BLaER1 (cell line): Measurements from ENCODE around the gene ATF6.
"Not testable (repeated sequence)": the region's sequence is repeated elsewhere in the genome, so short reads cannot be mapped to it uniquely, and the experiment has no call there.

Experiments used
- H3K27ac ChIP-seq: shearing (Covaris generic); formaldehyde crosslinking; 2 replicates; pipeline ENCODE4 v1.8.1; 2022
- H3K27me3 ChIP-seq: shearing (Covaris generic); formaldehyde crosslinking; 2 replicates; pipeline ENCODE4 v1.8.1; 2022
- H3K36me3 ChIP-seq: shearing (Covaris generic); formaldehyde crosslinking; 2 replicates; pipeline ENCODE4 v1.8.1; 2022
- H3K4me1 ChIP-seq: shearing (Covaris generic); formaldehyde crosslinking; 2 replicates; pipeline ENCODE4 v1.8.1; 2022
- H3K4me2 ChIP-seq: shearing (Covaris generic); formaldehyde crosslinking; 2 replicates; pipeline ENCODE4 v1.8.1; 2022
- H3K4me3 ChIP-seq: shearing (Covaris generic); formaldehyde crosslinking; 2 replicates; pipeline ENCODE4 v1.8.1; 2022
- H3K9ac ChIP-seq: shearing (Covaris generic); formaldehyde crosslinking; 2 replicates; pipeline ENCODE4 v1.8.1; 2022
- H3K9me3 ChIP-seq: shearing (Covaris generic); formaldehyde crosslinking; 2 replicates; pipeline ENCODE4 v1.8.1; 2022
- H4K20me1 ChIP-seq: shearing (Covaris generic); formaldehyde crosslinking; 2 replicates; pipeline ENCODE4 v1.8.1; 2022
- Cebpa-rat ChIP-seq: shearing (Covaris generic); IDR thresholded peaks from 2 replicates; pipeline ENCODE4 v1.8.1; 2022

ATF6 gene

DNA sequence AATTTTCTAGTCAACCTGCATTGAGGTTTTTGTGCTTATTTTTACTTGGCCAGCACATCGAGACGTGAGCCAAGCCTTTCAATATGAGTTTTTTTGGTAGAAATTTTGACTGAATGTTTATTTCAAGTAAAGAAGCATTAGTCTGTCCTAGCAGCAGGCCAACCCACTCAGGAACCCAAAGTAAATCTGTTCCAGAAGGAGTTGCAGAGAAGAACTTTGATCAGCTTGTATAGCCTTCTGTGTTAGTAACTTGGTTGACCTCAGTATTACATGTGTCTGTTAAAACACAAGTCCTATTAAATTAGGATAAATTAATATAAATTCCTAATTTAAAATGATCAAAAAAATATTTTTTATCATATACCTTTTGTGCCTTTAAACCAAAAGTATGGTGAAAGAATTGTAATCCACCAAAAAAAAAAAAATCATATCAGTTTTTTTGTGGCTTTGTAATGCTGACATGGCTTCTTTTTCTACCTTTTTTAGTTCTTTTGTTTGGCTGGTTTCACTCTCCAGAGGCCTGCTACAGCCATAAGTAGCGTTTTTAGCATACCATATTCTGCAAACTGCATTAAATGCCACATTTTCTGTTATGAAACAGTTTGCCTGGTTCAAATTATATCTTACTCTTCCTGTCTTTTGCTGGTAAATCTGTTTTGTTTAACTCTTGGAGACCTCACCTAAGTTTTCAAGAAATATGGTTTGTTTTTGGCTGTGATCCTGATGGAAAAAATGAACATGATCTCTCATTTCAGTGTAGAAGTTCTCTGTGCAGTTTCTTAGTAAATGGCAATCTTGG is 39.5 kb downstream of the ATF6 start:
- Histone ChIP-seq H3K9ac (no peak overlapping the region), H3K4me2 (no peak overlapping the region), H3K9me3 (peaks cover 14% of the 10 kb centered on the region), H3K27ac (no peak overlapping the region), H3K36me3 (peaks cover 63% of the 10 kb centered on the region), H4K20me1 (no peaks in the 10 kb centered on the region; the same call in 1 of the 2 replicates), H3K4me1 (no peaks in the 10 kb centered on the region), H3K27me3 (no peaks in the 10 kb centered on the region), H3K4me3 (no peak overlapping the region)
- no peak for TF ChIP-seq Cebpa-rat

- H3K4me2 ChIP-seq, H3K4me1 ChIP-seq, H3K27me3 ChIP-seq, H3K27ac ChIP-seq, H4K20me1 ChIP-seq, H3K4me3 ChIP-seq, H3K9ac ChIP-seq: not testable (repeated sequence)
- Histone ChIP-seq H3K9me3 (peaks cover 16% of the 10 kb centered on the region), H3K36me3 (peaks cover 50% of the 10 kb centered on the region)
Observed at GRCh38 chr1:161809202-161809601, 43.1 kb downstream of the ATF6 start.

DNA sequence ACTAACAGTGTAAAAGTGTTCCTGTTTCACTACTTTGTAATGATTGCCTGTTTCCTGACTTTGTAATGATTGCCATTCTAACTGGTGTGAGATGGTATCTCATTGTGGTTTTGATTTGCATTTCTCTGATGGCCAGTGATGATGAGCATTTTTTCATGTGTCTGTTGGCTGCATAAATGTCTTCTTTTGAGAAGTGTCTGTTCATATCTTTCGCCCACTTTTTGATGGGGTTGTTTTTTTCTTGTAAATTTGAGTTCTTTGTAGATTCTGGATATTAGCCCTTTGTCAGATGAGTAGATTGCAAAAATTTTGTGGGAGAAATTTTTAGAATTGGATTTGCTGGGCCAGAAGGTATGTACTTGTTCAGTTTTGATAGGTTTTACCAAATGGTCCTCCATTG is 43.5 kb downstream of the ATF6 start:
- not testable (repeated sequence) for H3K4me1 ChIP-seq

GRCh38 chr1:161810780-161811179 is 44.7 kb downstream of the ATF6 start:
- no peaks in the 10 kb centered on the region for H3K27me3 ChIP-seq
- H3K4me2 ChIP-seq = no peak overlapping the region
- H3K4me3 ChIP-seq = no peak overlapping the region
- no peak for TF ChIP-seq Cebpa-rat
- no peak overlapping the region for H3K9ac ChIP-seq
- peaks cover 16% of the 10 kb centered on the region for H3K9me3 ChIP-seq
- H4K20me1 ChIP-seq = no peaks in the 10 kb centered on the region; the same call in 1 of the 2 replicates
- no peak overlapping the region for H3K27ac ChIP-seq
- no peaks in the 10 kb centered on the region for H3K4me1 ChIP-seq
- peaks cover 57% of the 10 kb centered on the region for H3K36me3 ChIP-seq

More for the DNA sequence above, 43.5 kb downstream of the ATF6 start:
- not testable (repeated sequence) for H3K4me2 ChIP-seq, H4K20me1 ChIP-seq, H3K4me3 ChIP-seq, H3K27me3 ChIP-seq, H3K27ac ChIP-seq, H3K9ac ChIP-seq
- peaks cover 48% of the 10 kb centered on the region for H3K36me3 ChIP-seq
- peaks cover 16% of the 10 kb centered on the region for H3K9me3 ChIP-seq

DNA sequence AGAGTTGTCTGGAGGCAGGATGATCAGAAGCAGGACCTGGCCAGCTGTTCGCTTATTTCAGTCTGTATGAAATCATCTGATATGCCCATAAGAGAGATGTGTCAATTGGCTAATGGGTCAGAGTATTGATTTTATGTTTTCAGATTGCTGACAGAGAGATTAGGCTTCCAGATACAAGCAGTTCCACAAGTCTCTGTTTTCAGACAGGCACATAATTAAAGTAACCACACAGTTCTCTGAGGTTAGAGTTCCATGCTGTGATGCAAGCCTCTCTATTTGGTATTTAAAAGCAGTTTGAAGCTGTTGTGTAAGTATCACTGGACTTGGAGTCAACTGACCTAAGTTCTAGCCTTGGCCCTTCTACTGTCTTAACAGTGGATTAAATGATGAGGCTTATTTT is 50.1 kb downstream of the ATF6 start:
- Histone ChIP-seq H3K36me3 (peaks cover 53% of the 10 kb centered on the region), H3K9me3 (no peaks in the 10 kb centered on the region), H3K27ac (no peak overlapping the region), H3K4me2 (no peak overlapping the region), H3K4me3 (no peak overlapping the region), H3K4me1 (no peaks in the 10 kb centered on the region), H3K27me3 (no peaks in the 10 kb centered on the region), H3K9ac (no peak overlapping the region), H4K20me1 (no peaks in the 10 kb centered on the region)
- no peak for TF ChIP-seq Cebpa-rat

GRCh38 chr1:161817176-161817730 is 51.1 kb downstream of the ATF6 start:
- TF ChIP-seq Cebpa-rat = no peak
- Histone ChIP-seq H3K4me2 (no peak overlapping the region), H3K9ac (no peak overlapping the region), H3K4me3 (no peak overlapping the region), H3K36me3 (peaks cover 59% of the 10 kb centered on the region), H3K27ac (no peak overlapping the region), H3K27me3 (no peaks in the 10 kb centered on the region), H3K9me3 (no peaks in the 10 kb centered on the region), H4K20me1 (no peaks in the 10 kb centered on the region), H3K4me1 (no peaks in the 10 kb centered on the region)

- Histone ChIP-seq H3K4me2 (no peak overlapping the region), H3K9ac (no peak overlapping the region), H3K9me3 (no peaks in the 10 kb centered on the region), H3K27me3 (no peaks in the 10 kb centered on the region), H3K4me1 (no peaks in the 10 kb centered on the region), H3K36me3 (peaks cover 66% of the 10 kb centered on the region), H3K4me3 (no peak overlapping the region), H4K20me1 (no peaks in the 10 kb centered on the region), H3K27ac (no peak overlapping the region)
- no peak for TF ChIP-seq Cebpa-rat
Observed at GRCh38 chr1:161820914-161821313, 54.8 kb downstream of the ATF6 start.

DNA sequence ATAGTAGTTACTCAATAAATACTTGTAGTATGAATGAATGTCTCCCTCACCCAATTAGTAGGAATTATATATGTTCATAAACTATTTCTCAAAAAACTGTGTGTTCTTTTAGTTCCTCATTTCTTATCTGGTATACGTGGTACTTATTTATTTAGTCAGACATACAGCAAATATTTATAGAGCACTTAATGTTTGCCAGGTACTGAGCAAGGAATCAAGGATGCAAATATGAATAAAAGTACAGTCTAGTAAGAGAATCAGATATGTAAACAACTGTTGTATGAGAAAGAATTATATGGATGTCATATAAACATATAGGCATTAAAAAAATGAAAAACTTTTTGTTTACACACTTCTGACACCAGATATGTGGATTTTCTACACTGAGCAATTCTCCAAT is 58.5 kb downstream of the ATF6 start:
- no peak for TF ChIP-seq Cebpa-rat
- H3K27ac ChIP-seq = no peak overlapping the region

DNA sequence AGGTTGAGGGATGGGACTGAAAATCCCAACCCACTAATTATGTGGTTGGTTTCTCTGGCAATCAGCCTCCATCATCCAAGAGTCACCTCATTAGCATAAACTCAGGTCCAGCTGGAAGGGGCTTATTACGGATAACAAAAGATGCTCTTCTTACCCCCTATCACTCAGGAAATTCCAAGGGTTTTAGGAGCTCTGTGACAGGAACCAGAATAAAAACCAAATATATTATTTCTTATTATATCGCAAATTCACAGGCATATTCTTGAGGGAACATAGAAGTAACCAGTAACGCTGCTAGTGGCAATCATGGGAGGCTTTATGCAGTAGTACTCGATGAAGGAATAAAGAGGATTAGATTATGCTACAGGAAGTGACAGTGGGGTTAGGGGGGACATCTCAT is 59.7 kb downstream of the ATF6 start:
- TF ChIP-seq Cebpa-rat = no peak
- no peak overlapping the region for H3K27ac ChIP-seq
- H3K36me3 ChIP-seq = peaks cover 50% of the 10 kb centered on the region

More for the DNA sequence above, 58.5 kb downstream of the ATF6 start:
- no peaks in the 10 kb centered on the region for H4K20me1 ChIP-seq
- no peaks in the 10 kb centered on the region for H3K27me3 ChIP-seq
- no peaks in the 10 kb centered on the region for H3K4me1 ChIP-seq
- no peaks in the 10 kb centered on the region for H3K9me3 ChIP-seq
- H3K4me3 ChIP-seq = no peak overlapping the region
- H3K4me2 ChIP-seq = no peak overlapping the region
- H3K9ac ChIP-seq = no peak overlapping the region
- H3K36me3 ChIP-seq = peaks cover 62% of the 10 kb centered on the region

GRCh38 chr1:161826478-161826877 is 60.4 kb downstream of the ATF6 start:
- no peak overlapping the region for H3K27ac ChIP-seq
- no peak for TF ChIP-seq Cebpa-rat
- no peaks in the 10 kb centered on the region for H3K27me3 ChIP-seq
- no peak overlapping the region for H3K4me2 ChIP-seq
- no peaks in the 10 kb centered on the region for H4K20me1 ChIP-seq
- H3K4me3 ChIP-seq = no peak overlapping the region
- no peak overlapping the region for H3K9ac ChIP-seq
- H3K36me3 ChIP-seq = peaks cover 43% of the 10 kb centered on the region
- H3K9me3 ChIP-seq = no peaks in the 10 kb centered on the region
- H3K4me1 ChIP-seq = no peaks in the 10 kb centered on the region

More for the DNA sequence above, 59.7 kb downstream of the ATF6 start:
- no peak overlapping the region for H3K4me2 ChIP-seq
- H3K4me3 ChIP-seq = no peak overlapping the region
- no peaks in the 10 kb centered on the region for H3K9me3 ChIP-seq
- H3K27me3 ChIP-seq = no peaks in the 10 kb centered on the region
- H4K20me1 ChIP-seq = no peaks in the 10 kb centered on the region
- H3K9ac ChIP-seq = no peak overlapping the region
- no peaks in the 10 kb centered on the region for H3K4me1 ChIP-seq
